Activated T-helper 1 cell treated with anti-CD3 and anti-CD28 coated beads, Interleukin-12 subunit alpha, Interleukin-12 subunit beta, Interleukin-2, Interleukin-4 antibody, amounts not matched to agents 30 ng/mL and 10 ng/mL and 1 ng/mL, durations not matched to agents 14 hours and 24 hours and 36 hours (primary cell): ENCODE data around the gene RTBDN. TPM values are rescaled to one million over a fixed set of nuclear protein-coding genes. Genes with fewer than 3 reads are reported as not detected.

Experiments used
- DNase-seq: peaks from one replicate; pipeline ENCODE4 v3.0.0; 2021; ENCODE audit warnings: low spot score
- H3K27ac Mint-ChIP-seq: one replicate; pipeline ENCODE4 v1.8.0; 2021; ENCODE audit warnings: mild to moderate bottlenecking, mixed read lengths
- H3K27me3 Mint-ChIP-seq: one replicate; pipeline ENCODE4 v1.8.0; 2022; ENCODE audit warnings: mild to moderate bottlenecking, moderate library complexity, mixed read lengths; ENCODE audit not compliant: insufficient read depth
- H3K36me3 Mint-ChIP-seq: one replicate; pipeline ENCODE4 v1.8.0; 2021; ENCODE audit warnings: low read depth, mixed read lengths
- H3K4me1 Mint-ChIP-seq: one replicate; pipeline ENCODE4 v1.8.0; 2021; ENCODE audit warnings: low read depth, mixed read lengths
- H3K4me3 Mint-ChIP-seq: one replicate; pipeline ENCODE4 v1.8.0; 2021; ENCODE audit warnings: mild to moderate bottlenecking, moderate library complexity, mixed read lengths
- H3K9me3 Mint-ChIP-seq: one replicate; pipeline ENCODE4 v1.8.0; 2021; ENCODE audit warnings: mixed read lengths
- intact Hi-C: fragments of 100-400 bp; cut with micrococcal nuclease; formaldehyde crosslinking; loops from one replicate; pipeline ENCODE4 v1.15.1; 2024
- total RNA-seq: library from RNA; stranded (reverse); gene quantifications from 2 replicates; pipeline ENCODE4 v1.2.3, GENCODE V29; 2022

Gene RTBDN
- total RNA-seq, 1 donor from 2014 or later = not detected

- DNase-seq = no peak
- Mint-ChIP-seq H3K4me3 (peak overlapping the region; percentile 97), H3K9me3 (no peaks in the 10 kb centered on the region), H3K36me3 (peaks cover 13% of the 10 kb centered on the region), H3K27me3 (no peaks in the 10 kb centered on the region), H3K27ac (peak overlapping the region; percentile 91), H3K4me1 (peaks cover 32% of the 10 kb centered on the region)
- intact Hi-C loops = loop anchor here (1.0 to 5.0 kb wide), 5 partner anchors 8 to 1703 kb away; partner anchors contain the start of genes CALR, LDLR and TNPO2
These were observed 43.6 kb downstream of the RTBDN start for GRCh38 chr19:12790628-12791344.

- intact Hi-C loops = loop anchor here (1.0 to 5.0 kb wide), 6 partner anchors 12 to 1703 kb away; partner anchors contain the start of genes CALR, GET3, LDLR and TNPO2
- Mint-ChIP-seq H3K27me3 (no peaks in the 10 kb centered on the region), H3K36me3 (peaks cover 13% of the 10 kb centered on the region), H3K9me3 (no peaks in the 10 kb centered on the region), H3K4me3 (peak overlapping the region; percentile 97), H3K4me1 (peaks cover 30% of the 10 kb centered on the region), H3K27ac (peak overlapping the region; percentile 91)
- DNase-seq = peak; percentile 94
These were observed 44.3 kb downstream of the RTBDN start for GRCh38 chr19:12789904-12790619.

GRCh38 chr19:12789098-12789903 lies 45.1 kb downstream of the RTBDN start:
- peaks cover 13% of the 10 kb centered on the region for H3K36me3 Mint-ChIP-seq
- peaks cover 23% of the 10 kb centered on the region for H3K4me1 Mint-ChIP-seq
- H3K9me3 Mint-ChIP-seq = no peaks in the 10 kb centered on the region
- H3K4me3 Mint-ChIP-seq = peak overlapping the region; percentile 91
- H3K27ac Mint-ChIP-seq = peak overlapping the region; percentile 98
- no peaks in the 10 kb centered on the region for H3K27me3 Mint-ChIP-seq
- intact Hi-C loops = loop anchor here (1.0 kb wide), 2 partner anchors 11 to 52 kb away; partner anchors contain the start of gene GET3
- no peak for DNase-seq

- peak overlapping the region; percentile 98 for H3K27ac Mint-ChIP-seq
- peak overlapping the region; percentile 91 for H3K4me3 Mint-ChIP-seq
- peaks cover 10% of the 10 kb centered on the region for H3K36me3 Mint-ChIP-seq
- peak; percentile 15 for DNase-seq
- no peaks in the 10 kb centered on the region for H3K9me3 Mint-ChIP-seq
- intact Hi-C loops = loop anchor here (1.0 kb wide), 2 partner anchors 10 to 51 kb away; partner anchors contain the start of gene GET3
- H3K27me3 Mint-ChIP-seq = no peaks in the 10 kb centered on the region
- peaks cover 19% of the 10 kb centered on the region for H3K4me1 Mint-ChIP-seq
These were observed 45.7 kb downstream of the RTBDN start for GRCh38 chr19:12788682-12789097.

- Mint-ChIP-seq H3K4me3 (no peak overlapping the region), H3K27me3 (no peaks in the 10 kb centered on the region), H3K4me1 (peaks cover 24% of the 10 kb centered on the region), H3K36me3 (peaks cover 7% of the 10 kb centered on the region), H3K27ac (peak overlapping the region; percentile 53), H3K9me3 (no peaks in the 10 kb centered on the region)
- intact Hi-C loops = no loop called here
- no peak for DNase-seq
These were observed 46.2 kb downstream of the RTBDN start for GRCh38 chr19:12788042-12788681.

GRCh38 chr19:12787458-12787857 lies 46.9 kb downstream of the RTBDN start:
- intact Hi-C loops = no loop called here
- Mint-ChIP-seq H3K27ac (peak overlapping the region; percentile 32), H3K4me3 (no peak overlapping the region), H3K4me1 (peaks cover 24% of the 10 kb centered on the region), H3K27me3 (no peaks in the 10 kb centered on the region), H3K36me3 (peaks cover 1% of the 10 kb centered on the region), H3K9me3 (no peaks in the 10 kb centered on the region)
- DNase-seq = no peak

GRCh38 chr19:12786952-12787351 lies 47.4 kb downstream of the RTBDN start:
- Mint-ChIP-seq H3K4me3 (no peak overlapping the region), H3K36me3 (no peaks in the 10 kb centered on the region), H3K27ac (peak overlapping the region; percentile 72), H3K9me3 (no peaks in the 10 kb centered on the region), H3K4me1 (peaks cover 28% of the 10 kb centered on the region), H3K27me3 (no peaks in the 10 kb centered on the region)
- no peak for DNase-seq
- intact Hi-C loops = no loop called here

- Mint-ChIP-seq H3K4me3 (no peak overlapping the region), H3K27ac (peak overlapping the region; percentile 72), H3K36me3 (no peaks in the 10 kb centered on the region), H3K4me1 (peaks cover 33% of the 10 kb centered on the region), H3K9me3 (no peaks in the 10 kb centered on the region), H3K27me3 (no peaks in the 10 kb centered on the region)
- intact Hi-C loops = no loop called here
- DNase-seq = no peak
These were observed 48.1 kb downstream of the RTBDN start for GRCh38 chr19:12786141-12786870.

GRCh38 chr19:12785431-12786031 lies 48.8 kb downstream of the RTBDN start:
- DNase-seq = no peak
- Mint-ChIP-seq H3K27ac (no peak overlapping the region), H3K36me3 (no peaks in the 10 kb centered on the region), H3K9me3 (no peaks in the 10 kb centered on the region), H3K4me3 (no peak overlapping the region), H3K4me1 (peaks cover 27% of the 10 kb centered on the region), H3K27me3 (no peaks in the 10 kb centered on the region)
- intact Hi-C loops = no loop called here

- Mint-ChIP-seq H3K27ac (no peak overlapping the region), H3K36me3 (no peaks in the 10 kb centered on the region), H3K4me1 (peaks cover 26% of the 10 kb centered on the region), H3K27me3 (no peaks in the 10 kb centered on the region), H3K9me3 (no peaks in the 10 kb centered on the region), H3K4me3 (no peak overlapping the region)
- intact Hi-C loops = no loop called here
- no peak for DNase-seq
These were observed 49.4 kb downstream of the RTBDN start for GRCh38 chr19:12784871-12785430.

GRCh38 chr19:12784394-12784870 lies 49.9 kb downstream of the RTBDN start:
- DNase-seq = no peak
- intact Hi-C loops = no loop called here

More at GRCh38 chr19:12784394-12784870, 49.9 kb downstream of the RTBDN start:
- Mint-ChIP-seq H3K27me3 (no peaks in the 10 kb centered on the region), H3K27ac (no peak overlapping the region), H3K9me3 (no peaks in the 10 kb centered on the region), H3K36me3 (no peaks in the 10 kb centered on the region), H3K4me3 (no peak overlapping the region), H3K4me1 (peaks cover 31% of the 10 kb centered on the region)
